ENCODE measurements around the gene PCP2.

PCP2 gene

DNA sequence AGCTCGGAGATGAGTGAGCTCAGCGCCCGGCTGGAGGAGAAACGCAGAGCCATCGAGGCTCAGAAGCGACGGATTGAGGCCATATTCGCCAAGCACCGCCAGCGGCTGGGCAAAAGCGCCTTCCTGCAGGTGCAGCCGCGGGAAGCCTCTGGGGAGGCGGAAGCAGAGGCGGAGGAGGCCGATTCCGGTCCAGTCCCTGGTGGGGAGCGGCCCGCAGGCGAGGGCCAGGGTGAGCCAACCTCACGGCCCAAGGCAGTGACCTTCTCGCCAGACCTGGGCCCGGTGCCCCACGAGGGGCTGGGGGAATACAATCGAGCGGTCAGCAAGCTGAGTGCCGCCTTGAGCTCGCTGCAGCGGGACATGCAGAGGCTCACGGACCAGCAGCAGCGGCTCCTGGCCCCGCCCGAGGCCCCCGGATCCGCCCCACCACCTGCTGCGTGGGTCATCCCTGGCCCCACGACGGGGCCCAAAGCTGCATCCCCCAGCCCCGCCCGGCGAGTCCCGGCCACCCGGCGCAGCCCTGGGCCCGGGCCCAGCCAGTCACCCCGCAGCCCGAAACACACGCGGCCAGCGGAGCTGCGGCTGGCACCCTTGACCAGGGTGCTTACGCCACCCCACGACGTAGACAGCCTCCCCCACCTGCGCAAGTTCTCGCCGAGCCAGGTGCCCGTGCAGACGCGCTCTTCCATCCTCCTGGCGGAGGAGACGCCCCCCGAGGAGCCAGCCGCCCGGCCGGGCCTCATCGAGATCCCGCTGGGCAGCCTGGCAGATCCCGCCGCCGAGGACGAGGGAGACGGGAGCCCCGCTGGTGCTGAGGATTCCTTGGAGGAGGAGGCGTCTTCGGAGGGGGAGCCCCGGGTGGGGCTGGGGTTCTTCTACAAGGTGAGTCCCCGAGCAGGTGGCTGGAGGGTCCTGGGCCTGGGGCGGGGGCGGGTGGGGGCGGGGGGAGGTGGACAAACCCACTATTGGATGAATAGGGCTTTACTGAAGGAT is 20.9 kb downstream of the PCP2 start:
- no peaks in the 10 kb centered on the region for H3K9me3 ChIP-seq
- H3K27me3 ChIP-seq (ENCODE audit: low read depth): no peaks in the 10 kb centered on the region
- no peak overlapping the region for H3K4me3 ChIP-seq
- H3K4me1 ChIP-seq: no peaks in the 10 kb centered on the region
- in situ Hi-C loops (cut with MboI; ENCODE audit: low sequenced_read_pairs): no loop called here
- no peak for DNase-seq (ENCODE audit: low spot score in 2 of 2)
- peaks cover 9% of the 10 kb centered on the region for H3K36me3 ChIP-seq (replicated peaks)

DNA sequence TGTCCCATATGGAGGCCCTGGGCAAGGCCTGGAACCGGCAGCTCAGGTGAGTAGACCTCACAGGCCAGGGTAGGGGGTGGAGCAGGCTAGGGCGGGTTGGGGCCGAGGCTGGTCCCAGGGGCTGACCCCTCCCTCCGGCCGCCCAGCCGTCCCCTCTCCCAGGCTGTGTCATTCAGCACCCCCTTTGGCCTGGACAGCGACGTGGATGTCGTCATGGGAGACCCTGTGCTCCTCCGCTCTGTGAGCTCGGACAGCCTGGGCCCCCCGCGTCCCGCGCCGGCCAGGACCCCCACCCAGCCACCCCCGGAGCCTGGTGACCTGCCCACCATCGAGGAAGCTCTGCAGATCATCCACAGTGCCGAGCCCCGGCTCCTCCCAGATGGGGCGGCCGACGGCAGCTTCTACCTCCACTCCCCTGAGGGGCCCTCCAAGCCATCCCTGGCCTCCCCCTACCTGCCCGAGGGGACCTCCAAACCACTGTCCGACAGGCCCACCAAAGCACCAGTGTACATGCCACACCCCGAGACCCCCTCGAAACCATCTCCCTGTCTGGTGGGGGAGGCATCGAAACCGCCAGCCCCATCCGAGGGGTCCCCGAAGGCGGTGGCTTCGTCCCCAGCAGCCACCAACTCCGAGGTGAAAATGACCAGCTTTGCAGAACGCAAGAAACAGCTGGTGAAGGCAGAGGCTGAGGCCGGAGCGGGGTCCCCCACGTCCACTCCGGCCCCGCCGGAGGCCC is 21.8 kb downstream of the PCP2 start:
- Histone ChIP-seq H3K36me3 (replicated peaks) (0 out of 2 replicates have a peak, but pooled peaks cover 6% of the 10 kb centered on the region), H3K4me3 (no peak overlapping the region), H3K4me1 (no peaks in the 10 kb centered on the region), H3K9me3 (no peaks in the 10 kb centered on the region), H3K27me3 (ENCODE audit: low read depth) (no peaks in the 10 kb centered on the region)
- DNase-seq (ENCODE audit: low spot score in 2 of 2): no peak
- in situ Hi-C loops (cut with MboI; ENCODE audit: low sequenced_read_pairs): no loop called here

DNA sequence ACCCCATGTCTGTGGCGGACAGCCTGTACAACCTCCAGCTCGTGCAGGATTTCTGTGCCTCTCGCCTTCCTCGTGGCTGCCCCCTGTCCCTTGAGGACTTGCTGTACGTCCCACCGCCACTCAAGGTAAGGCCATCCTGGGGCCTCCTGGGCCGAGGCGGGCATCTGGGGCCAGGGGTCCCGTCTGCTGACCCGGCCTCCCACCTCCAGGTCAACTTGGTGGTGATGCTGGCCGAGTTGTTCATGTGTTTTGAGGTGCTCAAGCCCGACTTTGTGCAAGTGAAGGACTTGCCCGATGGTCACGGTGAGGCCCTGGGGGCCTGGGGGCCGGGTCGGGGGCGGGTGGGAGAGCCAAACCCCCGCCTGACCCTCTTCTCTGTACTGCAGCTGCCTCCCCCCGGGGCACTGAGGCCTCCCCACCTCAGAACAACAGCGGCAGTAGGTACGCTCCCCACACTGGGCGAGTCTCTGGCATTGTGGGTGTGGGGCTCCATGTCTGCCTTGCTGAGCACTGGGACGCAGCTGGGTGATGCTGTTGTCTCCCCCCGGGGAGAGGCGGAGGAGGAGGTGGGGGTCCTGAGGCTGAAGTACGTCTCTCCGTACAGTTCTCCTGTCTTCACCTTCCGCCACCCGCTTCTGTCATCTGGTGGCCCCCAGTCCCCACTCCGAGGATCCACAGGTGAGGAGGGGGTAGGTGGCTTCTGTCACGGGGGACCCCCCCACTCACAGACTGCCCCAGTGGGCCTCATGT is 22.9 kb downstream of the PCP2 start:
- no peaks in the 10 kb centered on the region for H3K9me3 ChIP-seq
- H3K4me1 ChIP-seq: no peaks in the 10 kb centered on the region
- no peak overlapping the region for H3K4me3 ChIP-seq
- H3K27me3 ChIP-seq (ENCODE audit: low read depth): no peaks in the 10 kb centered on the region
- DNase-seq (ENCODE audit: low spot score in 2 of 2): no peak
- 0 out of 2 replicates have a peak, but pooled peaks cover 6% of the 10 kb centered on the region for H3K36me3 ChIP-seq (replicated peaks)
- in situ Hi-C loops (cut with MboI; ENCODE audit: low sequenced_read_pairs): no loop called here

DNA sequence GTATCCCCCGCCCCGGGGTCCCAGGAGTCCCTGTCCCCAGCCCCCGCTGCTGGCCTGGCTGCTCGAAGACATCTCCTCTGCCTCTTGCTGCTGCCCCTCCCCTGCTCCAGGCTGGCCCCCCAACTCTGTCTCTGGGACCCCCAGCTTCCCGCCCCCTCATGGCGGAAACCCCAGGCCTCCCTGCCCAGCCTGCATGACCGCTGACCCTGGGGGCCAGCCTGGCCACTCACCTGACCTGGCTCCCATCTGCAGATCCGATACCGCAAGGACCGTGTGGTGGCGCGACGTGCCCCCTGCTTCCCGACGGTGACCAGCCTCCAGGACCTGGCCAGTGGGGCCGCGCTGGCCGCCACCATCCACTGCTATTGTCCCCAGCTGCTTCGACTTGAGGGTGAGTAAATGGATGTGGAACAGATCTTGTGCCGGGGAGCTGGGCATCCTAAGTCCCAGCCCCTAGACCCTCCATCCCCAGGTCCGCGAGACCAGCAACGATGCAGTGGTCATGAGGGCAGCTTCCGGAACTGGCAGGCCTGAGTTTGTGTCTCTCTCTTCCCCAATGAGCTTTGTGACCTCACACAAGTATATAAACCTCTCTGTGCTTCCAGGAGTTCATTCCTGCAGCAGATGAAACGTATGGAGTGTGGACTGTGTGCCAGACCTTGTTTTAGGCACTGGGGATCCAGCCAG is 25.5 kb downstream of the PCP2 start:
- no peak for DNase-seq (ENCODE audit: low spot score in 2 of 2)
- no peaks in the 10 kb centered on the region for H3K9me3 ChIP-seq
- no peaks in the 10 kb centered on the region for H3K27me3 ChIP-seq (ENCODE audit: low read depth)
- H3K4me3 ChIP-seq: no peak overlapping the region
- H3K4me1 ChIP-seq: no peaks in the 10 kb centered on the region
- 0 out of 2 replicates have a peak, but pooled peaks cover 6% of the 10 kb centered on the region for H3K36me3 ChIP-seq (replicated peaks)
- in situ Hi-C loops (cut with MboI; ENCODE audit: low sequenced_read_pairs): no loop called here

DNA sequence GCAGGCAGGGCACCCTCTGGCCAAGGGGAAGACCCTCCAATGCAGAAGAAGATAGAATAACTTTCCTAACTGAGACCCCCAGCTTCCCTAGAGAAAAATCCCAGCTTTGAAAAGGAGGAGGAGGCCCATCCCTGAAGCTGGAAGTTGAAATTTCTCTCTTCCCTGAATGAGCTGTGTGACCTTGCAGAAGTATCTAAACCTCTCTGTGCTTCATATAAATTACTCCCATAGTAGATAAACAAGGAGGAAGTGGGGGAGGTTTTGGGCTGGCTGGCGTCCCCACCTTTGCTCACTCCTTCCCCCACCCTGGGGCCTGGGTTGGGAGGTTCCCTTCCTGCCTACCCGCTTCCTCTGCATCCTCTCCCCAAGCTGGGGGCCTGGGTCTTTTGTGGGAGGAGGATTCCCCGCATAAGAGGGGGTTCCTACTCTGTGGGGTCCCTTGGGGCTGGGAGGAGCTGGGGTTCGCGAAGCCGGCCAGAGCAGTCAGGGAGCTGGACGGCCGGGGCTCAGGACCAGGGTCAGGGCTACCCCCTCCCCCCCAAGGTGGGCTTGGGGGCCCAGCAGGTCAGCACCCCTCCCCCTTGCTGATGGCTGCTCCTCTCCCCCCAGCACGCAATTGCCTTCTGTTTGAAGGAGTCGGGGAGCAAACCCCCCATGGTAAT is 26.2 kb downstream of the PCP2 start:
- H3K4me3 ChIP-seq: no peak overlapping the region
- H3K36me3 ChIP-seq (replicated peaks): 0 out of 2 replicates have a peak, but pooled peaks cover 6% of the 10 kb centered on the region
- H3K27me3 ChIP-seq (ENCODE audit: low read depth): no peaks in the 10 kb centered on the region
- no peaks in the 10 kb centered on the region for H3K9me3 ChIP-seq
- in situ Hi-C loops (cut with MboI; ENCODE audit: low sequenced_read_pairs): no loop called here
- no peaks in the 10 kb centered on the region for H3K4me1 ChIP-seq
- DNase-seq (ENCODE audit: low spot score in 2 of 2): no peak

DNA sequence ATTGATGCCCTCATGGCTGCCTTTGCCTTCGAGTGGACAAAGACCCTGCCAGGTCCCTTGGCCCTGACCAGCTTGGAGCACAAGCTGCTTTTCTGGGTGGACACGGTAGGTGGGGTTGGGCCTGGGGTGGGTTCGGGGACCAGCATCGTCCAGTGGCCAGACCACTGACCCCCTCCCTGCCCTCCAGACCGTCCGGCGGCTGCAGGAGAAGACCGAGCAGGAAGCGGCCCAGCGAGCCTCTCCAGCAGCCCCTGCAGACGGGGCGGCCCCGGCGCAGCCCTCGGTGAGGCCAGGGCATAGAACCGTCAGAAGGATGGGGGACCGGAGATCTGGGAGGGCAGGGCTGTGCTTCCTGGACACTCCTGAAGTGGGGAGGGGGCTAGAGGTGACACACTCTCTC is 27.2 kb downstream of the PCP2 start:
- DNase-seq (ENCODE audit: low spot score in 2 of 2): no peak

DNA sequence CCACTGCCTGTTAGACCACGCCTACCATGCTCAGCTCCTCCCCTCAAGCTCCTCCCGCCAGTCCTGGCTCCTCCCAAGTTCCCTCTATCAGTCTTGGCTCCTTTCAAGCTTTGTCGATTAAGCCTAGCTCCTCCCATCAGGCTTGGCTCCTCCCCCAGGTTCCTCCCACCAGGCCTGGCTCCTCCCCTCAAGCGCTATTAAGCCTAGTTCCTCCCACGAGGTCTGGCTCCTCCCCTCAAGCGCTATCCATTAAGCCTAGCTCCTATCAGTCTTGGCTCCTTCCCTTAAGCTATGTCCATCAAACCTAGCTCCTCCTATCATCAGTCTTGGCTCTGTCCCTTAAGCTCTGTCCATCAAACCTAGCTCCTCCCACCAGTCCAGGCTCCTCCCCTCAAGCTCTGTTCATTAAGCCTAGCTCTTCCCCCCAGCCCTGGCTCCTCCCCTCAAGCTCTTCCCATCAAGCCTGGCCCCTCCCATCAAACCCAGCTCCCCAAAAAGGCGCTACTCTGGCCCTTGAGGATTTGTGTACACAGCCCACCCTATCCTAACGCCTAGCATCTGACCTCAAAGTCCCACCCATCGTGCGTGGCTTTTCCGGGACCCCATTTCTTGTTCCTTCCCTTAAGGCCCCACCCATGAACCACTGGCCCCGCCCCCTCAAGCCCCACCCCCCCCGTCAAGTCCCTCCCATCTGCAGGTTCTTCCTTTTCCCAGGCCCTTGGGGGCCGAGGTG is 27.9 kb downstream of the PCP2 start:
- Histone ChIP-seq H3K36me3 (replicated peaks) (no peaks in the 10 kb centered on the region), H3K4me1 (no peaks in the 10 kb centered on the region), H3K4me3 (no peak overlapping the region), H3K9me3 (no peaks in the 10 kb centered on the region), H3K27me3 (ENCODE audit: low read depth) (no peaks in the 10 kb centered on the region)
- DNase-seq (ENCODE audit: low spot score in 2 of 2): peak; percentile 39 to 81
- in situ Hi-C loops (cut with MboI; ENCODE audit: low sequenced_read_pairs): no loop called here

More for the DNA sequence above, 27.2 kb downstream of the PCP2 start:
- no peaks in the 10 kb centered on the region for H3K9me3 ChIP-seq
- 0 out of 2 replicates have a peak, but pooled peaks cover 3% of the 10 kb centered on the region for H3K36me3 ChIP-seq (replicated peaks)
- no peaks in the 10 kb centered on the region for H3K4me1 ChIP-seq
- H3K4me3 ChIP-seq: no peak overlapping the region
- no peaks in the 10 kb centered on the region for H3K27me3 ChIP-seq (ENCODE audit: low read depth)
- in situ Hi-C loops (cut with MboI; ENCODE audit: low sequenced_read_pairs): no loop called here

DNA sequence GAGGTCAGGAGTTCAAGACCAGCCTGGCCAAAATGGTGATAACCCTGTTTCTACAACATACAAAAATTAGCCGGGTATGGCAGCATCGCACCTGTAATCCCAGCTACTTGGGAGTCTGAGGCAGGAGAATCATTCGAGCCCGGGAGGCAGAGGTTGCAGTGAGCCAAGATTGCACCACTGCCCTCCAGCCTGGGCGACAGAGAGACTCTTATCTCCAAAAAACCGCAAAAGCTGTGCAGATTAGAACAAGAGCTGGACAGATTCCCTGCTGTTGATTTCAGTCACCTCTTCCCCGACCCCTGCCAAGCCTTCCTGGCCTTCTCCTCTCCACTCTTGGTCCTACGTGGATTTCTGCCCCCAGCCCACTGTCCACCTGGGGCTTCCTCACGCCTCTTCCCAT is 29.6 kb downstream of the PCP2 start:
- in situ Hi-C loops (cut with MboI; ENCODE audit: low sequenced_read_pairs): no loop called here
- no peak overlapping the region for H3K4me3 ChIP-seq

DNA sequence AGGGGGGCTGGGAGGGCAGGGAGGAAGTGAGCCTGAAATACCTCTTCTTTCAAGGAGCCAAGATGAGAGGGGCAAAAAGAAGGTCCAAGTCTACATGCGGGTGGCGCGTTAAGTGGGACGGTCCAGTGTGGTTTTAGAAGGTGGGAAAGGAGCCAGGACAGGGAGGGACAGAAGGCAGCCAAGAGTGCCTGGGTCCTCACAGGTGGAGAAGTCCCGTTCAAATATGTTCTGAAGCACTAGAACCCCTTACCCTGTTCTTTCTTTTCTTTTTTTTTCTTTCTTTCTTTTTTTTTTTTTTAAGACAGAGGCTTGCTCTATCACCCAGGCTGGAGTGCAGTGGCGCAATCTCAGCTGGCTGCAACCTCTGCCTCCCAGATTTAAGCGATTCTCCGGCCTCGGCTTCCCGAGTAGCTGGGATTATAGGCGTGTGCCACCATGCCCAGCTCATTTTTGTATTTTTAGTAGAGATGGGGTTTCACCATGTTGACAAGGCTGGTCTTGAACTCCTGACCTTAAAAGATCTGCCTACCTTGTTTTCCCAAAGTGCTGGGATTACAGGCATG is 30.5 kb downstream of the PCP2 start:
- H3K9me3 ChIP-seq: no peaks in the 10 kb centered on the region
- no peaks in the 10 kb centered on the region for H3K36me3 ChIP-seq (replicated peaks)
- H3K4me1 ChIP-seq: no peaks in the 10 kb centered on the region
- DNase-seq (ENCODE audit: low spot score in 2 of 2): no peak
- in situ Hi-C loops (cut with MboI; ENCODE audit: low sequenced_read_pairs): no loop called here
- no peak overlapping the region for H3K4me3 ChIP-seq
- H3K27me3 ChIP-seq (ENCODE audit: low read depth): no peaks in the 10 kb centered on the region

More for the DNA sequence above, 29.6 kb downstream of the PCP2 start:
- DNase-seq (ENCODE audit: low spot score in 2 of 2): no peak
- Histone ChIP-seq H3K36me3 (replicated peaks) (no peaks in the 10 kb centered on the region), H3K4me1 (no peaks in the 10 kb centered on the region), H3K27me3 (ENCODE audit: low read depth) (no peaks in the 10 kb centered on the region), H3K9me3 (no peaks in the 10 kb centered on the region)

DNA sequence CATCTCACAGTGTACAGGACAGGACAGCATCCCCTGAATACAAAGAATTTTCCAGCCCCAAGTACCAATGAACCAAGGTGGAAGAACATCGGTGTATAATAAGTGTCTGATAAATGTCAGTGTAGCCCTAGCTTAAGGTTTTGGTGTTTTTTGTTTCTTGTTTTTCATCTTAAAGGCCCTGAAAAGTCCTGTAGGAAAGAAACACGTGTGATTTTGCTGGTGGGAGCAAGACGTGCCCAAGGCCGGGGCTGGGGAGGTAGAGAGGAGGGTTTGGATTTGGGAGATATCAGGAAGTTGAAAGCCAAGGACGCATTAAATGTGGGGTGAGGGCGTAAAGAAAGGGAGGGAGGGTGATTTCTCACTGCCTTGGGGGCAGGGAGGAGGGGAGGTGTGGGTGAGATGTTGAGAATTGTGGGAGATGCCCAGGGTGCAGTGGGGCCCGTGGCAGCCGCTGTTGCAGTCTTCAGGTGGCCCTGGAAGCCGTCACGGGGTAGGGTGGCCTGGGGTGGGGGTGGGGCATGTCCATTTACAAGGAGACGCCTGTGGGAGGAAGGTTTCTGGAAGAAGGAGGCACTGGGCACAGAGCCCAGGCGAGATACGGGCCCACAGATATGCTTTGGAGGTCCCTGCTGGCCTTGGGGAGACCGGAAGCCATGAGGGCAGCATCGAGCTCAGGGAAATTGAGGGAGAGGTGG is 31.1 kb downstream of the PCP2 start:
- H3K27me3 ChIP-seq (ENCODE audit: low read depth): no peaks in the 10 kb centered on the region
- H3K36me3 ChIP-seq (replicated peaks): no peaks in the 10 kb centered on the region
- no peaks in the 10 kb centered on the region for H3K9me3 ChIP-seq
- H3K4me3 ChIP-seq: no peak overlapping the region
- no peaks in the 10 kb centered on the region for H3K4me1 ChIP-seq
- DNase-seq (ENCODE audit: low spot score in 2 of 2): no peak
- in situ Hi-C loops (cut with MboI; ENCODE audit: low sequenced_read_pairs): no loop called here

DNA sequence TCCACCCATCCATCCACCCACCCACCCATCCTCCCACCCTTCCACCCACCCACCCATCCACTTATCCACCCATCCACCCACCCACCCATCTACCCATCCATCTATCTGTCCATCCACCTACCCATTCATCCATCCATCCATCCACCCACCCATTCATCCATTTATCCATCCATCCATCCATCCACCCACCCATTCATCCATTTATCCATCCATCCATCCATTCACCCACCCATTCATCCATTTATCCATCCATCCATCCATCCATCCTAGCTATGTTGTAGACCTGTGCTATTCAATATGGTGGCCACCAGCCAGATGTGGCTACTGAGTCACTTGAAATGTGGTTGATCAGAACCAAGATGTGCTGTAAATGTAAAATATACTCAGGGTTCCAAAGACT is 32.8 kb downstream of the PCP2 start:
- H3K4me3 ChIP-seq: no peak overlapping the region
- in situ Hi-C loops (cut with MboI; ENCODE audit: low sequenced_read_pairs): no loop called here
- H3K4me1 ChIP-seq: no peaks in the 10 kb centered on the region; the same call in 1 of the 2 replicates
- no peaks in the 10 kb centered on the region for H3K36me3 ChIP-seq (replicated peaks)
- no peaks in the 10 kb centered on the region for H3K9me3 ChIP-seq
- no peaks in the 10 kb centered on the region for H3K27me3 ChIP-seq (ENCODE audit: low read depth)
- no peak for DNase-seq (ENCODE audit: low spot score in 2 of 2)

All from HAP-1 (cell line).